ENCODE results near the gene PTCD1.
"Not testable (repeated sequence)": the region's sequence is repeated elsewhere in the genome, so short reads cannot be mapped to it uniquely, and the experiment has no call there.

The PTCD1 gene

DNA sequence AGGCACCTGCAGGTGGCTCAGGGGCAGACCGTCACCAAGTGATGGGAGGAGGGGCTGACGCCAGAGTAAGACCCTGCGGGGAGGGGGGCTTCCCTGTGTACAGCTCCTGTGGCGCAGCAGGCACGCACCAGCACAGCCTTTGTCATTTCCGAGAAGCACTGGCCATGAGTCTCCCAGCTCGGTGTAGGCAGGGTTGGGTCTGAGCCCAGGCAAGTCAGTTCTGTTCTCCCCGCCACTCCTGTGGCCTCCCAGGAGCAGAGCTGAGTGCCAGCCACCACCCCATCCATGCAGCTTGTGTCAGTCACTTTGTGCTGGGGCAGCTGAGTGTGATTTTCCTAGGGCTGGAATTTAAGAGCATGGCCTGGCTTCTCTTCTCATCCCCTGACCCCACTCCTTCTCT is 13.3 kb upstream of the PTCD1 start:
- no peak for DNase-seq (ENCODE audit: low read depth in 2 of 2)

GRCh38 chr7:99449326-99449725 is 10.7 kb upstream of the PTCD1 start:
- DNase-seq (ENCODE audit: low read depth in 2 of 2): no peak

GRCh38 chr7:99448855-99449254 is 10.3 kb upstream of the PTCD1 start:
- no peak for DNase-seq (ENCODE audit: low read depth in 2 of 2)

DNA sequence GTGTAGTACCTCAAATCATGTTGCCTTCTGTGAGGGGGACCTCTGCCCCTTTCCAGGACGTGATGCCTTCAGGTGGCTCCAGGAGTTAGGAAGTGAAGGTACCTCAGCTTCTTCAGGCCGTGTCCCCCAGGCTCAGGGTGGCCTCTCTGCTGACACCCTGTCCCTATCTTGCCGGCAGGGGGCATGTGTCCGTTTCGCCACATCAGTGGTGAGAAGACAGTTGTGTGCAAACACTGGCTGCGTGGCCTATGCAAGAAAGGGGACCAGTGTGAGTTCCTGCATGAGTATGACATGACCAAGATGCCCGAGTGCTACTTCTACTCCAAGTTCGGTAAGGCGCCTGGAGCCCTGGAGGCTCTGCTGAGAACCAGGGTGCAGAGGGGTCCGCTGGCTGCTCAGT is 9.3 kb upstream of the PTCD1 start:
- no peak for DNase-seq (ENCODE audit: low read depth in 2 of 2)

DNA sequence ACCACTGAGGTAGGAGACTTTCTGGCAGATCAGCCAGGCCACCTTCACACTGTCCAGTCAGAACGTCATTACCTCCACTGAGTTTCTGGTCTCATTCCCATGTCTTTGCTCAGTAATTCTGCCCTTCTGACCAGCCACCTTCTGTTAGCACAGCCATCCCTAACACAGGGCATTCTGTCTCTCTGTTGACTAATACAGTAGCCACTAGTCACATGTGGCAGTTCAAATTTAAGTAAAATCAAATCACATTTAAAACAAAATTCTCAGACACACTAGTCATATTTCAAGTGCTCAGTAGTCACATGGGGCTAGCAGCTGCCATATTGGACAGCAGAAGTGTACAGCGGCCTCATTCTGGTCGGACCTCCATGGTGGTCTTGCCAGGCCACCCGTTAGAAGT is 7.5 kb upstream of the PTCD1 start:
- DNase-seq (ENCODE audit: low read depth in 2 of 2): no peak

GRCh38 chr7:99440195-99440594 is 1.6 kb upstream of the PTCD1 start:
- no peak for DNase-seq (ENCODE audit: low read depth in 2 of 2)

DNA sequence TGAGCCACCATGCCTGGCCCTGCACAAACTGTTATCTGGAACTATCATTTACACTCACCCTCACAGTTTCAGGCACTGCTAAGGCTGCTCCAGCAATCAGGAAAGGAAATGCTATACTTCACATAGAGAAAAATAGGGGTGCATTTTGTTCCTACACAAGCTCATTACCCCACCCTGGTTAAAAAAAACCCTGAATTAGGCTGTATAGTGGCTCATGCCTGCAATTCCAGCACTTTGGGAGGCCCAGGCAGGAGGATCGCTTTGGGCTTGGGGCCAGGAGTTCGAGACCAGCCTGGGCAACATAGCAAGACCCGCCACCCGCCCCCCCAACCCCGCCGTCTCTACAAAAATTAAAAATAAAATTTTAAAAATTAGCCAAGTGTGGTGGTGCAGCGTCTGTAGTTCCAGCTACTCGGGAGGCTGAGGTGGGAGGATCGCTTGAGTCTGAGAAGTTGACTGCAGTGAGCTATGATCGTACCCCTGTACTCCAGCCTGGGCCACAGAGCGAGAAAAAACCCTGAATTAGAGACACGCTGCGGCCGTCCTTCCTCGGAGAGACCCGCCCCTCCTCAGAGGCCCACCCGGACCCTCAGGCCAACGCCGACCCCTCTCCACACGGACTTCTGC is 539 bp downstream of the PTCD1 start:
- DNase-seq (ENCODE audit: low read depth in 2 of 2): no peak

DNA sequence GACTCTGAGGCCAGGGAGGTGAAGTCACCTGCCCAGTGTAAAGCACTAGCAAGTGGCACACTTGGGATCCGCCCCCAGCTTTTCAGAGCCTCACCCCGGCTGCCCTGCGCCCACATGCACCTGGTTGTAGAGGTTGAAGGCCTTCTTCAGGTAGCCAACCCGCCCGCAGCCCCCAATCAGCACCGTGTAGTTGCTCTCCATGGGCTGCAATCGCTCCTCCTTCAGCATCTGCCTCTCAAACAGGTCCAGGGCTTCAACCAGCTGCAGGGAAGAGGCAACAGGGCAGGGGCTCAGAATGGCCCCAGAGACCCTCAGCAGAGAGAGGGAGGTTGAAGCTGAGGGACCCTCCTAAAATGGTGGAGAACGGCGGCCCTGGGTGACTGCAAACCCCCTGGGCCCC is 5.4 kb downstream of the PTCD1 start:
- no peak for DNase-seq (ENCODE audit: low read depth in 2 of 2)

GRCh38 chr7:99431756-99432540 is 6.7 kb downstream of the PTCD1 start:
- DNase-seq (ENCODE audit: low read depth in 2 of 2): not testable (repeated sequence)

DNA sequence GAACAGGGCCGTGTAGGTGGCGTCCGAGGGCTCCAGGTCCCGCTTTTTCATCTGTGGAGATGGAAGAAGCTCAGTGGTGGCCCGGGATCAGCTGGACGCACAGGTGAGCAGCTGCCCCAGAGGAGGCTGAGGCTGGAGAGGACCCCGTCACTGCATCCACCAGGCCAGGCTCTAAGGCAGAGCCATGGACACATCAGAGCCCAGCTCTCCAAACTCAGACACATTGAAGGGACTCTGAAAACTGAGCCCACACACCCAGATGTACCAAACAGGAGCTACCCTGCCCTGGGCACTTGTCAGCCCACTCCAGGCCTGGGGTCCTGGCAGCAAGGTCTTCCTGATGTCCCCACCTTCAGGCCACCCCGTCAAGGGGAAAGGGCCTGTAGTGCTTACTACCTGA is 8.8 kb downstream of the PTCD1 start:
- no peak for DNase-seq (ENCODE audit: low read depth in 2 of 2)

GRCh38 chr7:99428972-99429566 is 9.5 kb downstream of the PTCD1 start:
- no peak for DNase-seq (ENCODE audit: low read depth in 2 of 2)

DNA sequence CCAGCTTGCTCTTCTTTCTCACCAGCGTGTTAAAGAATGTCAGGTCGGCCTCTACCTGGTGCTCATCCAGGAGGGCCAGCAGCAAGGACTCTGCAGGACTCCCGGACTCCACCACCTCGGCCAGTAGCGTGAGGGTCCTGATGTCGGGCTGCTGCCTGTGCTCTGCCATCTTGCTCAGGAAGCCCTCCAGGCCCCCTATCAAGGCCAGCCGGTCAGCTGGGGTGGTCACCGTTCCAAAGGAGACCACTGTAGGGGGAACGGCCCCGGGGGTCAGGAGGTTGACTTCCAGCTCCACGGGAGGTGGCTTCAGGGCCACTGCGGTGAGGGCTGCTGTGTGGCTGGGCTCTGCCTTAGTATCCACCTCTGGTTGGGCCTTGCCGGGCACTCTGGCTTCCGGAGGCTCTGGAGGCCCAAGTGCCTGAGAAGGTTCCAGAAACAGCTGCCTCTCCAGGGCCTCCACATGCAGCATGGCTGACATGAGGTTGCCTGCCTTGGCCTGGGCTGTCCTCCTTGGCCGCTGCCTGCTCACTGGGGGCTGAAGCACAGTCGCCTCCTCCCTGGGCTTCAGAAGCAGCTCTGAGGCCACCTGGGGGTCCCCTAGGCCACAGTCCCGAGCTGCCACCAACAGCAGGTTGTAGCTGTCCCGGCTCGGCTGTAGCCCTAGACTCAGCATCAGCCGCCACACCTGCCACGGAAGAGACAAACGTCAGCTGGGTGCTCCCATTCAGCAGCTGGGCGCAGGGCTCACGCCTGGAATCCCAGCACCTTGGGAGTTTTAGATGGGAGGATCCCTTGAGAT is 13.5 kb downstream of the PTCD1 start:
- no peak for DNase-seq (ENCODE audit: low read depth in 2 of 2)

DNA sequence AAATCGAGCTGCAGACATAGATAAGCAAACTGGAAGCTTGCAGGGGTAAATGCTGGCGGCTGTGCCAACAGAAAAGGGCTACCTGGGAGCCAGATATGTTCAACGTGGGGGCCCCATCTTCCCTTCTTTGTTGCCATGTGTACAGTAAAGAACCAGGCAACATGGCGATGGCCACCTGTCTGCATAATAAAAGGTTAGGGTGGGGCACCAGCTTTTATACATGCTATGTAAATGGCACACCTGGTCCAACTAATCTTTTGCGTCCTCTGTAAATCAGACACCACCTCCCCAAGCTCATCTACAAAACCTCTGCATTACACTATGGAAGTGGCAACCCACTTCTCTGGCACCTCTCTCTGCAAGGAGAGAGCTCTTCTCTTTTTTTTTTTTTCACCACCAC is 16.0 kb downstream of the PTCD1 start:
- no peak for DNase-seq (ENCODE audit: low read depth in 2 of 2)

- DNase-seq (ENCODE audit: low read depth in 2 of 2): no peak
Observed at GRCh38 chr7:99422186-99422585, 16.4 kb downstream of the PTCD1 start.

- no peak for DNase-seq (ENCODE audit: low read depth in 2 of 2)
Observed at GRCh38 chr7:99420986-99421385, 17.6 kb downstream of the PTCD1 start.

DNA sequence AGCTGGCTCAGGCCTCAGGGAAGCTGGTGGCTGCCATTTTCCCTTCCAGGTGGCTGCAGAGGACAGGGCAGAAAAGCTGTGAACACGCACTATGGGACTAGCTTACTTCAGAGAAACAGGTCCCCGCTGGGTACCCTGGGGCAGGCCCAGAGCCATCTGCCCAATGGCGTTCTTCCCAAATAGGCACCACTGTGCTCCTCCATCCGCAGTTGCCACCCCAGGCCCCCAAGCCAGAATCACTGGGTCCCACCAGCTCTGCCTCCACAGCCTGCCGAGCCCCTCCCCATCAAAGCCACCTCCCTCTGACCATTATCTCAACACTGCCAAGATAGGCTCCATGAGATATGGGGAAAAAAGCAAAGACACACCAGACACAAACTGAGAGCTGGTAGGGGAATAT is 18.4 kb downstream of the PTCD1 start:
- no peak for DNase-seq (ENCODE audit: low read depth in 2 of 2)

- DNase-seq (ENCODE audit: low read depth in 2 of 2): no peak
Observed at GRCh38 chr7:99419323-99420021, 19.1 kb downstream of the PTCD1 start.

DNA sequence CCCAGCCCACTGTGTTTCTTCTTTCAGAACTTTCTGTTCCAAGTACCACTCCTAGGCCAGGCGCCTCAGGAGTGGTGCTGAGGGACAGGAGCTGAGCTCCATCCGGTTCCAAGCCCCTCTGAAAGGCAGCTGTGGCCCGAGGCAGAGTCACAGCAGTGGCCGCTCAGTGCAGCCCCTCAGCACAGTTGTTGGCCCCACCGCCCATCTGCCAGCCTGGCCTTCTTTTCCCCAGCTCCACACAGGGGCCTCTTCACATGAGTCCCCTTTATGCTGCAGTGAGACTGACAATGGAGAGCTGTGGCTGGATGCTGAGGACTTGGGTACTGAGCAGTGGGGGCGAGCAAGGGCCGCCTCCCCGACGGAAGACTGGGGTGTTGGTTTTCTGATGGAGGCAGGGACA is 20.3 kb downstream of the PTCD1 start:
- DNase-seq (ENCODE audit: low read depth in 2 of 2): no peak

DNA sequence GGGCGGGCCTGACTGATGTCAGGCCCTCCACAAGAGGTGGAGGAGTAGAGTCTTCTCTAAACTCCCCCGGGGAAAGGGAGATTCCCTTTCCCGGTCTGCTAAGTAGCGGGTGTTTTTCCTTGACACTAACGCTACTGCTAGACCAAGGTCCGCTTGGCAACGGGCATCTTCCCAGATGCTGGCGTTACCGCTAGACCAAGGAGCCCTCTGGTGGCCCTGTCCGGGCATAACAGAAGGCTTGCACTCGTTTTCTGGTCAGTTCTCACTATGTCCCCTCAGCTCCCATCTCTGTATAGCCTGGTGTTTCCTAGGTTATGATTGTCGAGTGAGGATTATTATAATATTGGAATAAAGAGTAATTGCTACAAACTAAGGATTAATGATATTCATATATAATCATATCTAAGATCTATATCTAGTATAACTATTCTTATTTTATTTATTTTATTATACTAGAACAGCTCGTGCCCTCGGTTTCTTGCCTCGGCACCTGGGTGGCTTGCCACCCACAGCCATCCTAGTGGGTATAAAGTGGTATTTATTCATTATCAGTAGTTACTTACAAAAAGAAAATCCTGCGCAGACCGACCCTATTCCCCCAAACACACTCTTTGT is 23.0 kb downstream of the PTCD1 start:
- not testable (repeated sequence) for DNase-seq (ENCODE audit: low read depth in 2 of 2)

DNA sequence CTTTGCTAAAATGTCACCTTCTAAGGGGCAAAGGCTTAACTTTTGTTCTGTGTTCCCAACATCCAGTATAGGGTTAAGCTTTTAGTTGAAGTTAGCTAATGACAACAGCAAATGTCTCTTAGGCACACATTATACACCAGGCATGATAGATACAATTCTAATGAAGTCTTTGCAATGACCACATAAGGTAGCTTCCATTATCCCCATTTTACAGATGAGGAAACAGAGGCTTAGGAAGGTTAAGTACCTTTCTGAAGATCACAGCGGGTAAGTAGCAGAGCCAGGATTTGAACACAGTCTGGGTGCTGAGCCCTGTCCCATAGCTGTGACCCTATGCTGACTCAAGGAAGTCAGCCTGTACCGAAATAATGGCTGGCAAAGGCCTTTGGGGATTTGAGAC is 28.0 kb downstream of the PTCD1 start:
- no peak for DNase-seq (ENCODE audit: low read depth in 2 of 2)

DNA sequence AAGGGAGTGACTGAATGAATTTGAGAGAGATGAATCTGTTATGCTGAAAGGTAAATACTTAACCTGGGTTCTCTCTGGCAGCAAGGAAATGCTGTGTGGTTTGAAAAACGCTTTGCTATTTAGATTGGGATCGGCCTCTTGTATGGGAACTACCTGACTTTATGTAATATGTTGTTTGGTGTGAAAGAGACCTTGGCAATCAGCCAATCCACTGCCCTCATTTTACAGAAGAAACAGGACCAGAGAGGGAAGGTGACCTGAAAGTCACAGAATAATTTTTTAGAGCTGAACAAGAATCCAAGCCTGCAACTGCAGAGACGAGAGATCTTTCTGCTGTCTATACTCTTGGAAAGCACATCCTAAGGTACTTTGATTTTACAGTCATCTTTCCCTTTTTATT is 28.8 kb downstream of the PTCD1 start:
- no peak for DNase-seq (ENCODE audit: low read depth in 2 of 2)
